ENCODE measurements around the gene TMEM132A.
A peak's percentile ranks its signal among the peaks of the same experiment; 100 is the strongest.

TMEM132A gene

GRCh38 chr11:60981515-60981914 lies 57.3 kb downstream of the TMEM132A start:
- TF ChIP-seq CTCF (IDR thresholded peaks at IDR 0.05; ENCODE audit: insufficient read depth, low read depth, low read length, missing control alignments) = no peak
- no peak for DNase-seq (ENCODE audit: low read depth)
- no peak overlapping the region for H3K4me3 ChIP-seq (ENCODE audit: low read length)

GRCh38 chr11:60982184-60982583 lies 57.9 kb downstream of the TMEM132A start:
- TF ChIP-seq CTCF (IDR thresholded peaks at IDR 0.05; ENCODE audit: insufficient read depth, low read depth, low read length, missing control alignments) = no peak
- H3K4me3 ChIP-seq (ENCODE audit: low read length) = no peak overlapping the region
- no peak for DNase-seq (ENCODE audit: low read depth)

GRCh38 chr11:60984149-60984548 lies 59.9 kb downstream of the TMEM132A start:
- no peak for TF ChIP-seq CTCF (IDR thresholded peaks at IDR 0.05; ENCODE audit: insufficient read depth, low read depth, low read length, missing control alignments)
- no peak for DNase-seq (ENCODE audit: low read depth)
- H3K4me3 ChIP-seq (ENCODE audit: low read length) = no peak overlapping the region

- no peak overlapping the region for H3K4me3 ChIP-seq (ENCODE audit: low read length)
- no peak for DNase-seq (ENCODE audit: low read depth)
- TF ChIP-seq CTCF (IDR thresholded peaks at IDR 0.05; ENCODE audit: insufficient read depth, low read depth, low read length, missing control alignments) = no peak
Measured at GRCh38 chr11:60984636-60985035, 60.4 kb downstream of the TMEM132A start.

GRCh38 chr11:60985501-60985900 lies 61.2 kb downstream of the TMEM132A start:
- no peak overlapping the region for H3K4me3 ChIP-seq (ENCODE audit: low read length)
- DNase-seq (ENCODE audit: low read depth) = no peak
- no peak for TF ChIP-seq CTCF (IDR thresholded peaks at IDR 0.05; ENCODE audit: insufficient read depth, low read depth, low read length, missing control alignments)

- DNase-seq (ENCODE audit: low read depth) = peak; percentile 87
- H3K4me3 ChIP-seq (ENCODE audit: low read length) = no peak overlapping the region
- TF ChIP-seq CTCF (IDR thresholded peaks at IDR 0.05; ENCODE audit: insufficient read depth, low read depth, low read length, missing control alignments) = no peak
Measured at GRCh38 chr11:60985991-60986915, 62.0 kb downstream of the TMEM132A start.

Data from epithelial cell of esophagus (primary cell).